ENCODE measurements around the gene IGFBPL1. TPM values are rescaled to one million over a fixed set of nuclear protein-coding genes. Genes with fewer than 3 reads are reported as not detected.

IGFBPL1 gene
- total RNA-seq, 1 experiment from 2014 or later: 37.9 TPM

GRCh38 chr9:38435521-38435920, 11.3 kb upstream of the IGFBPL1 start:
- H2BK5ac ChIP-seq (ENCODE audit: insufficient read length, low read length): no peak overlapping the region

More at GRCh38 chr9:38435521-38435920, 11.3 kb upstream of the IGFBPL1 start:
- no peak for DNase-seq
- no peak overlapping the region for H2BK12ac ChIP-seq (ENCODE audit: insufficient read length, low read depth, low read length)
- no peaks in the 10 kb centered on the region for H3K9me3 ChIP-seq (ENCODE audit: control insufficient read depth, low read depth, low read length)
- no peak overlapping the region for H3K56ac ChIP-seq (ENCODE audit: insufficient read length, low read depth, low read length)
- H3K18ac ChIP-seq (ENCODE audit: insufficient read length, low read depth, low read length): no peak overlapping the region
- no peaks in the 10 kb centered on the region for H3K23me2 ChIP-seq (ENCODE audit: insufficient read length, low read depth, low read length, poor library complexity, severe bottlenecking)
- H3T11ph ChIP-seq (ENCODE audit: low read length): no peak overlapping the region
- no peaks in the 10 kb centered on the region; a peak in 1 of 5 replicates for H3K9me3 Mint-ChIP-seq
- no peaks in the 10 kb centered on the region for H4K20me1 ChIP-seq (ENCODE audit: control insufficient read depth, insufficient read depth, insufficient read length)
- H2AK5ac ChIP-seq (ENCODE audit: insufficient read length, low read length): no peak overlapping the region
- H3K36me3 Mint-ChIP-seq (ENCODE audit: insufficient read depth in 1 of 3, low read depth in 3 of 3): no peaks in the 10 kb centered on the region
- H3K23ac ChIP-seq (ENCODE audit: insufficient read length, low read depth, low read length): no peak overlapping the region
- H3K27me3 Mint-ChIP-seq (ENCODE audit: low read depth): peaks cover 14% of the 10 kb centered on the region
- peaks cover 16 to 22% of the 10 kb centered on the region in 2 experiments for H3K4me1 Mint-ChIP-seq
- WGBS (ENCODE audit: extremely low coverage, insufficient read length, low lambda C conversion rate): no CpG with 5 or more reads among the region's 2 CpGs
- no peak overlapping the region for H2BK20ac ChIP-seq (ENCODE audit: low read depth, low read length, poor library complexity, severe bottlenecking)
- no peaks in the 10 kb centered on the region; the same call in 1 of the 2 replicates for H3K27me3 ChIP-seq (ENCODE audit: insufficient read depth, low read length)
- no peak overlapping the region for H2BK15ac ChIP-seq (ENCODE audit: low read depth, low read length)
- H3K4me2 ChIP-seq (ENCODE audit: insufficient read depth, insufficient read length, low read length): no peak overlapping the region
- no peak overlapping the region for H2BK120ac ChIP-seq (ENCODE audit: low read depth, low read length, poor library complexity, severe bottlenecking)
- H4K91ac ChIP-seq (ENCODE audit: insufficient read length, low read depth, low read length): no peak overlapping the region
- no peak for TF ChIP-seq CTCF (conservative IDR thresholded peaks at IDR 0.05)
- no peak overlapping the region for H2AFZ ChIP-seq (ENCODE audit: low read length)
- no peak overlapping the region for H4K8ac ChIP-seq (replicated peaks; ENCODE audit: insufficient read length, low read depth, low read length)
- no peak overlapping the region for H3K4me3 Mint-ChIP-seq
- H3K27ac Mint-ChIP-seq: no peak overlapping the region
- H3K79me2 ChIP-seq (ENCODE audit: insufficient read depth, low read length): no peaks in the 10 kb centered on the region
- H3K14ac ChIP-seq (ENCODE audit: insufficient read depth, low read length): no peak overlapping the region
- no peaks in the 10 kb centered on the region for H3K79me1 ChIP-seq (ENCODE audit: insufficient read depth, low read depth, low read length, poor library complexity, severe bottlenecking)
- no peak overlapping the region for H4K5ac ChIP-seq (ENCODE audit: insufficient read length, low read depth, low read length)
- H3K27ac ChIP-seq (ENCODE audit: insufficient read length, low read depth, low read length): no peak overlapping the region
- no peak overlapping the region for H3K4ac ChIP-seq (ENCODE audit: low read depth, low read length)
- no peaks in the 10 kb centered on the region for H3K4me1 ChIP-seq (ENCODE audit: insufficient read depth, low read length)
- H3K9ac ChIP-seq (ENCODE audit: extremely low read depth, insufficient read length, low read length): no peak overlapping the region
